GM18861 (cell line): ENCODE data around the gene POLR1E.
"Not testable (repeated sequence)": the region's sequence is repeated elsewhere in the genome, so short reads cannot be mapped to it uniquely, and the experiment has no call there.

Experiments used
- ATAC-seq: cut with Tn5 transposase; IDR thresholded peaks from one replicate; pipeline ENCODE4 v1.9.1; 2021; ENCODE audit not compliant: unreplicated experiment

Gene POLR1E

GRCh38 chr9:37464426-37465248 is 21.1 kb upstream of the POLR1E start:
- peak; percentile 11 for ATAC-seq

GRCh38 chr9:37465249-37466036 is 20.3 kb upstream of the POLR1E start, which contains the start of gene ZBTB5:
Gene ZBTB5 (minus strand): TSS chr9:37465450. CDS start chr9:37442551, 22,899 bp downstream.
- peak; percentile 77 for ATAC-seq

GRCh38 chr9:37466037-37466709 is 19.6 kb upstream of the POLR1E start:
- no peak for ATAC-seq

GRCh38 chr9:37467530-37467929 is 18.2 kb upstream of the POLR1E start:
- ATAC-seq: not testable (repeated sequence)

GRCh38 chr9:37468620-37469019 is 17.1 kb upstream of the POLR1E start:
- ATAC-seq: no peak

GRCh38 chr9:37471942-37472684 is 13.6 kb upstream of the POLR1E start:
- no peak for ATAC-seq

GRCh38 chr9:37473982-37474381 is 11.8 kb upstream of the POLR1E start:
- not testable (repeated sequence) for ATAC-seq

- ATAC-seq: no peak
Observed at GRCh38 chr9:37474438-37474837, 11.3 kb upstream of the POLR1E start.

- ATAC-seq: no peak
Observed at GRCh38 chr9:37476930-37477329, 8.8 kb upstream of the POLR1E start.

- ATAC-seq: not testable (repeated sequence)
Observed at GRCh38 chr9:37477443-37477842, 8.3 kb upstream of the POLR1E start.

- ATAC-seq: not testable (repeated sequence)
Observed at GRCh38 chr9:37477987-37478619, 7.6 kb upstream of the POLR1E start.

GRCh38 chr9:37480759-37481158 is 5.0 kb upstream of the POLR1E start:
- no peak for ATAC-seq

GRCh38 chr9:37486256-37486615 is 488 bp downstream of the POLR1E start:
- no peak for ATAC-seq

- ATAC-seq: no peak
Observed at GRCh38 chr9:37486616-37487548, 1.1 kb downstream of the POLR1E start.

- no peak for ATAC-seq
Observed at GRCh38 chr9:37491939-37492338, 6.2 kb downstream of the POLR1E start.

GRCh38 chr9:37495571-37495970 is 9.8 kb downstream of the POLR1E start:
- no peak for ATAC-seq

- ATAC-seq: no peak
Observed at GRCh38 chr9:37496020-37496419, 10.3 kb downstream of the POLR1E start.

GRCh38 chr9:37497320-37497719 is 11.6 kb downstream of the POLR1E start:
- no peak for ATAC-seq

- no peak for ATAC-seq
Observed at GRCh38 chr9:37498457-37498856, 12.7 kb downstream of the POLR1E start.
